GM18526 (cell line): ENCODE results near the gene ENC1.

Experiments
- POLR2A ChIP-seq: IDR thresholded peaks from 3 replicates; pipeline ENCODE4 v1.6.1; 2011; ENCODE audit not compliant: insufficient read length; ENCODE audit errors: extremely low read depth

Gene ENC1

GRCh38 chr5:74624501-74624900 is 16.0 kb downstream of the ENC1 start:
- TF ChIP-seq POLR2A: no peak

DNA sequence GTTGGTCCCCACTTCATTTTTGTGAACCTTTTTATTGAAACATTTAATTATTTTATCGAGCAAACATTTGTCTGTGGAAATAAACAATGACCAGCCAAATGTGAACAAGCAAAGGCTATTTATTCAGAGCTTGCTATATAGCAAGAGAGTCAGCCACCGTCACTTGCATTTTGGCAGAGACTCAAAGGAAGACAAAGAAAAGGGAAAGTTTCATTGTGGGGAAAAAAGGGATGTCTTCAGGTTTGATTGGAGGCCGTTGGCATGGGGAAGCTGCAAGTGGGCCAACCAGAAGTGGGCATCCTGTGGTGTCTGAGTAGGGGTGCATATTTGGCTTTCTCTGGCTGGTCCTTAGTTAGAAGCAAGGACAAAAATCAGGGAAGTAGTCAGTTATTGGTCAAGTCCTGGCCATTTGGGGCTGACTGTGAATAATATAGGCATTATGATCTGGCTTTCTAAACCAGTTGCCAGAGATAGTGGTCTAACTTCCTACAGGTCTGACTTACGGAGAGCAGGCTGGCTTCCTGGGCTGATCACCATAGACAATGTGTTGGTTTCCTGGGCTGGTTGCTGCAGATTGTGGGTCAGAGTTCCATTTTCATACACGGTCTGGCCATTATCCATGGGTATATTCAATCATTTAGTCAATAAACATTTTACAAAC is 16.6 kb downstream of the ENC1 start:
- TF ChIP-seq POLR2A: no peak

- no peak for TF ChIP-seq POLR2A
These were observed 17.4 kb downstream of the ENC1 start for GRCh38 chr5:74623006-74623611.

DNA sequence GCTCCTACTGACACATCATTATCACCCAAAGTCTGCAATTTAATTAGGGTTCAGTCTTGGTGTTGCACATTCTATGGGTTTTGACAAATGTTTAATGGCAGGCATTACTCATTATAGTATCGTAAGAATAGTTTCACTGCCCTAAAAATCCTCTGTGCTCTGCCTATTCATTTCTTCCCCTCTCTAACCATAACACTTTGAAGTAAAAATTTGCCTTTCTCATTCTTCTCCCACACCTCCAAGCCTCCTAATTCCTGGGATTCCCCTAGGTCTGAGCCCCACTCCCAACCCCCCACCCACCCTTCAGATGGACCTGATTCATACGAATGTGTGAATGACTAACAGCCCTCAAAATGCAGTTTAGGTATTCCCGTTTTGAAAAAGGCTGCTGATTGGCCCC is 18.4 kb downstream of the ENC1 start:
- no peak for TF ChIP-seq POLR2A

GRCh38 chr5:74621492-74621891 is 19.0 kb downstream of the ENC1 start:
- TF ChIP-seq POLR2A: no peak

DNA sequence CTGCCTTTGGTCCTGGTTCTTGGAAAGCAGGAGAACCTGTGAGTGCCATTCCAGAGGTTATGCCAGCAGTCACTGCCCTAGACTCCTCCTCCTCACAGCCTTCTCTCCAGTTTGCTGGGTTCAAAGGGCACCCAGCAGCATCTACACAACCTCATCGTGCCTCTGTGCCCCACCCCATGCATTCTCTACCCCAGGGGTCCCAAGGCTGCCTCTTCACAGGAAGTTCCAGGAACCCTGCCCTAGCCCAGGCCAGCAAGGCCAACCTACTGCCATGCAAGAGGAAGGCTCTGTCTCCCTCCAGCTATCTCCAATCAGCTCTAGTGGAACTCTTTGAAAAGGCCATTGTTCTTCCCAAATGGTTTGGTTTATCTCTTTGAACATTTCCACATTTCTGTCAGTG is 21.2 kb downstream of the ENC1 start:
- TF ChIP-seq POLR2A: no peak

- TF ChIP-seq POLR2A: no peak
These were observed 22.4 kb downstream of the ENC1 start for GRCh38 chr5:74618106-74618505.

DNA sequence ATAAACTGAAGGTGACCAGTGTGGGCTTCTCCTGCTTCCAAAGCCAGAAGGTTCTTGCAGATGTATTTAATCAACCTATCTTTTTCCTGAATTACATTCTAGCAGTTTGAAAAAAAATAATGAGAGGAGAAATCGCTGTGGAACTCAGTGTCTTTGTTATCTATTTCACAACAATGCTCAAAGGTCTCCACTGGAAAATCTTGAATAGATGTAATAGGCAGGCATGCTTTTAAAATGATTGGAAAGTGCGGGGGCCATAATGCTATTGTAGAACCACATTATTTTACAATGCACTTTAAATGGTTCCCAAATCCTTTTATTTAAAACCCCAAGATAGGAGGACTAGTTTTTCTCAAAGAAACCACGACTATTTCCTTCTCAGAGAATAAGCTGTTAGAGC is 23.3 kb downstream of the ENC1 start:
- TF ChIP-seq POLR2A: no peak

GRCh38 chr5:74616236-74617146 is 24.0 kb downstream of the ENC1 start:
- TF ChIP-seq POLR2A: no peak

DNA sequence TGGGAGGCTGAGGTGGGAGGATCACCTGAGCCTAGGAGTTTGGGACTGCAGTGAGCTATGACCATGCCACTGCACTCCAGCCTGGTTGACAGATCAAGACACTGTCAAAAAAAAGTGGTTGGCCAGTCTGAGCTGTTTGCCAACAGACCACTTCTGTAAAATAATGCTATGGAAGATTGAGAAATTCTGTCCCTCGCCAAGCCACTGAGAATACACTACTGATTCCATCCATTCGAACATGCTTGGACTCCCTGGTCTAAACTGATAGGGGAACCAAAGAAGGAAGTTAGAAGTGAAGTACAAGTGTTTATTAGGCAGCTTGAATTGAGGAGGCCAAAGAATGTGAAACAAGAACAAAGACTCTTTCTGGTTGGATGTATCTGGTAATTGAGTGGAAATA is 27.2 kb downstream of the ENC1 start:
- TF ChIP-seq POLR2A: no peak

DNA sequence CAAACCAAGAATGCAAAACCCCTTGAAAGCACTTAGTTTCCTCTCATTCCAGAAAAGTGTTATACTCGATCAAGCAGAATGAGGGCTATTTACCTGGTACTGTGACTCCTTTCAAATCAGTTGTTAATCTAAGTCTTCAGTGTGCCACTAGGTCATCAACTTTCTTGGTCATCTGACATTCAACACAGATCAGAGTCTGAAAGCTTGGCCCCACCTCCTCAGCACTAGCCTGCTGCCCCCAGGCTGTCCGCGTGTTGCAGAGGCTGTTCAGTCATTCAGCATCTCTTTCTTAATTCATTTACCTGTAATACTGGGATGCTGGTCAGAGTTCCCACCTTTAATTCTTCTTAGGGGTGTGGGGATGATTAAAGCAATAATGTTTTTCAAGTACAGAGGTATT is 28.5 kb downstream of the ENC1 start:
- TF ChIP-seq POLR2A: no peak

DNA sequence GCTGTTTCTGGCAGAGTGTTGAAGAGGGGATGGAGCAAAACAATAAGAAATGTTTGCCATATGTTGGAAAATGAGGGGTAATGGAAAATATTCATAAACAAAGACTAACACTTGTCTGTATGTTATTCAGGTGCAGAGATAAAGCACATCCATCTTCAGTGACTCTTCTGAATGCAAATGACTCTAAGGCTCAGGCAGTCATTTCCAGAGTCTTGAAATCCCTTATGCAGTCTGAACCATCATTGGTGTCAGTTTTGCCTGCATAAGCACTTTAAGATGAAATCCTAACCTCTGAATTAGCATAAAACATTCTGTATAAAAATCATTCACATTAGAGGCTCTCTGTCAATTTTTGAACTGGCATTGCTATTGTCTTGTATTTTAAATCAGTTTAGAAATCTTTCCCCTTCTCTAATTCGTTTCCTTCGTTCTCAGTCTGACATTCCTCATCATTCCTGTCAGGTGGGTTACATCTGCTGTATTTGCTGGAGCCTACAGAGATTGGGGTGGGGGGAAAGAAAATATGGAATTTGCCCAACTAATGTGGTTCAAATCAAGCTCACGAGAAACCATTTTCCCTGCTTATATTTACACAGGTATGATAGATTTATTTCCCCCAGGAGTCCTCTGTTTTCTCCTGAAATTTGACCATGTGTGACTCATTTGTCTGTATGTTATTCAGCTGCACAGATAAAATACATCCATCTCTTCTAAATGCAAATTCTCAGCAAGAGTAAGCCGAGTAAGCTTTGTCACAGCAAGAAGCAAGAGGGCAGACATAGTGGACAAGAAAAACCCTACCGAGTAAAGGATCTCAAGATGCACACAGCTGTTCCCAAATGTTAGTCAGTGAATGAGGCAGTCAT is 31.6 kb downstream of the ENC1 start:
- no peak for TF ChIP-seq POLR2A

GRCh38 chr5:74605759-74606158 is 34.8 kb downstream of the ENC1 start:
- no peak for TF ChIP-seq POLR2A

DNA sequence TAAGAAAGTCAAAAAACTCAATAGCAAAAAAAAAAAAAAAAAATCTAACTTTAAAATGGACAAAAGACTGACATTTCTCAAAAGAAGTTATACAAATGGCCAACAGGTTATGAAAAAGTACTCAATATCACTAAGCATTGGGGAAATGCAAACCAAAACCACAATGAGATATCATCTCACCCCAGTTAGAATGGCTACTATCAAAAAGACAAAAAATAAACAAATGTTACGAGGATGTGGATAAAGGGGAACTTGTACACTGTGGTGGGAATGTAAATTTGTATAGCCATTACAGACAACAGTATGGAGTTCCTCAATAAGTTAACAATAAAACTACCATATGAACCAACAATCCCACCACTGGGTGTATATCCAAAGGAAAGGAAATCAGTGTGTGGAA is 37.2 kb downstream of the ENC1 start:
- no peak for TF ChIP-seq POLR2A

DNA sequence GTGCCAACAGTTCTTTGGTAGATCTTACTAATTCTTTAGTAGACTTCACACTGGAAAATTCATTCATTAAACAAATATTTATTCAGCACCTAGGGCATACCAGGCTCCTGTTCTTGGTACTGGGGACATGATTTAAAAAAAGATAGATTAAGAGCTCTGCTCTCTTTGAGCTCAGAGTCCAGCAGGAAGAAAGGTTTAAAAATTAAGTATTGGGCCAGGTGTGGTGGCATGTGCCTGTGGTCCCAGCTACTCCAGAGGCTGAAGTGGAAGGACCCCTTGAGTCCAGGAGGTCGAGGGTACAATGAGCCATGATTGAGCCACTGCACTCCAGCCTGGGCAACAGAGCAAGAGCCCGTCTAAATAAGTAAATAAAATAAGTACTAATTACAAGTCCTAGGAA is 41.4 kb downstream of the ENC1 start:
- TF ChIP-seq POLR2A: no peak

GRCh38 chr5:74598731-74599130 is 41.8 kb downstream of the ENC1 start:
- no peak for TF ChIP-seq POLR2A

DNA sequence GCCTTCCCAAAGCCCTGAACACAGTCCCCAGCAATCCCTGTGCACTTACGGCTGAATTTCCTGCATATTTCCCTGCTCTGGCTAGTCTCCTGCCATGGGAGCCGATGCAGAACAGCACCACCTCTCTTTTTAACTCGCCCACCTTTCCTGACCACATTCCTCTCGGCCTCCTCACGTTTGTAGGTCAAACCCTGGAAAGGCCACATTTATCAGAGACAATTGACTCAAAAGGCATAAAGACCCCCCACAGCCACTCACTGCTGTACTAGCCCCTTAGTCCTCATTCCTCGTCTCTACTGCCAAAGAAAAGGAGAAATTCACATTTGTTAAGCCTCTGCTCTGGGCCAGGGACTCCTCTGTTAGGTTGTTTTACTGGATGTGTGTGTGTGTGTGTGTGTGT is 43.6 kb downstream of the ENC1 start:
- no peak for TF ChIP-seq POLR2A
